Transverse colon (tissue), 4 donors: Measurements from ENCODE around the gene MOB3B. TPM values are rescaled to one million over a fixed set of nuclear protein-coding genes. Genes with fewer than 3 reads are reported as not detected.

Experiments
- DNase-seq: peaks from one replicate; pipeline ENCODE4 v3.0.0-alpha.2; 2019
- H3K27ac ChIP-seq, 4 donors: fragments of 200-600 bp; sonication (generic); 2 replicates each; pipeline ENCODE4 v1.5.1; 2016 to 2018; ENCODE audit warnings: inconsistent platforms in 4 of 4
- H3K27me3 ChIP-seq: fragments of 200-600 bp; sonication (generic); 2 replicates; pipeline ENCODE4 v1.5.1; 2017; ENCODE audit warnings: inconsistent platforms
- H3K36me3 ChIP-seq, 4 donors: fragments of 200-600 bp; sonication (generic); 2 replicates each; pipeline ENCODE4 v1.5.1; 2017 to 2019; ENCODE audit warnings: inconsistent platforms in 4 of 4
- H3K4me1 ChIP-seq, 4 donors: fragments of 200-600 bp; sonication (generic); 2 replicates each; pipeline ENCODE4 v1.5.1; 2017 to 2020; ENCODE audit warnings: inconsistent platforms in 4 of 4
- H3K4me3 ChIP-seq, 4 donors: fragments of 200-600 bp; sonication (generic); 1 replicate in 1 of 4; 2 replicates in 3 of 4; pipeline versions ENCODE4 v1.5.1 to v1.6.1; 2017 to 2019; ENCODE audit warnings: inconsistent platforms in 4 of 4
- H3K9me3 ChIP-seq, 2 donors: fragments of 200-600 bp; sonication (generic); 2 replicates each; pipeline ENCODE4 v1.5.1; 2017 to 2019; ENCODE audit warnings: inconsistent platforms in 2 of 2
- CTCF ChIP-seq, 5 experiments: fragments of 200-600 bp in 3 of 5; fragments of 450-650 bp in 2 of 5; sonication (generic) in 3 of 5; IDR thresholded peaks; 1 replicate in 2 of 5; 2 replicates in 3 of 5; pipeline ENCODE4 v1.5.1; 2016 to 2017; ENCODE audit warnings: antibody characterized with exemption in 5 of 5, inconsistent platforms in 3 of 5, mild to moderate bottlenecking in 2 of 5, moderate library complexity in 1 of 5
- EP300 ChIP-seq: sonication (generic); formaldehyde crosslinking; IDR thresholded peaks from one replicate; pipeline ENCODE4 v1.6.1; 2017; ENCODE audit warnings: antibody characterized with exemption, low read depth
- POLR2A ChIP-seq: fragments of 450-650 bp; IDR thresholded peaks from one replicate; pipeline ENCODE4 v1.6.1; 2016; ENCODE audit warnings: antibody characterized with exemption, mild to moderate bottlenecking, moderate library complexity
- POLR2AphosphoS5 ChIP-seq, 3 donors: sonication (generic); formaldehyde crosslinking; IDR thresholded peaks; one replicate each; pipeline ENCODE4 v1.6.1; 2016; ENCODE audit warnings: antibody characterized with exemption in 3 of 3
- WGBS, 2 donors: methylation state at CpG; one replicate each; pipeline ENCODE4 v1.1.5; 2018; ENCODE audit warnings: low coverage in 1 of 2; 5-methylcytosine and 5-hydroxymethylcytosine counted together
- in situ Hi-C, 4 donors: fragments of 200-750 bp; cut with MboI; loops; one replicate each; pipeline versions ENCODE4 v1.15.0 to v1.15.1; 2017; ENCODE audit warnings: low sequenced_read_pairs in 3 of 4, low pct_ligation_motif_present in 1 of 4, low pct_unique_long_range_greater_than_20kb in 1 of 4
- intact Hi-C: fragments of 100-400 bp; cut with DNase I; formaldehyde crosslinking; loops from one replicate; pipeline ENCODE4 v1.15.1; 2023; ENCODE audit warnings: low total_unique reads
- total RNA-seq, 4 donors: library from RNA; depleted of rRNA; stranded (reverse); fragments of >200 nt; gene quantifications; one replicate each; pipeline ENCODE4 v1.1.0, GENCODE V29; 2016

MOB3B gene
- total RNA-seq, 4 donors from 2014 or later = 18.3 to 39.7 (median 29.1) TPM

DNA sequence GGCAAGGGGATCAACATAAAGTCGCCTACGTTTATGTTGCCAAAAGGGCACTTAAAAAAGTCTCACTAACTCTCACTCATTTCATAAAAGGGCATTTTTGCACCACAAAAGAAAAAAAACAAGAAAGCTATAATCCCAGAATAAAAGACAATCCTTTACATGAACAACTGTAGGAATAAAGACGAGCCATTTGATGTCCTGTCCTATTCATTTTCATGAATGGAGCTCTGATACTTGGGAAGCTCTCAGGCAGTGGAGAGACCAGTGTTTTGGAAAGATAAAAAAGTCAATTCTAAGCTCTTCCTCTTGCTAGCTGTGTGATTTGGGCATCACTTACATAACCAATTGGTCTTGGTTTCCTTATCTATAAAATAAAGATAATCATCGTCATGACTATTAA, 137.2 kb downstream of the MOB3B start:
- TF ChIP-seq POLR2AphosphoS5 (IDR thresholded peaks at IDR 0.05) (no peak), EP300 (no peak), POLR2A (no peak), CTCF (IDR thresholded peaks at IDR 0.05) (no peak)
- no peak for DNase-seq
- Histone ChIP-seq H3K27ac (no peak overlapping the region), H3K9me3 (no peaks in the 10 kb centered on the region), H3K4me1 (peaks cover 7 to 28% (median 25%) of the 10 kb centered on the region in 4 donors), H3K4me3 (no peak overlapping the region), H3K36me3 (no peaks in the 10 kb centered on the region), H3K27me3 (no peaks in the 10 kb centered on the region)
- in situ Hi-C loops (no loop called here), intact Hi-C loops (no loop called here)
- 89 to 97% methylated on average over 3 to 4 of the region's 4 CpGs for WGBS, 2 donors

GRCh38 chr9:27391040-27391895, 138.3 kb downstream of the MOB3B start:
- in situ Hi-C loops = no loop called here
- intact Hi-C loops = no loop called here
- TF ChIP-seq EP300 = no peak
- TF ChIP-seq POLR2AphosphoS5 (IDR thresholded peaks at IDR 0.05) = no peak
- no peak for TF ChIP-seq CTCF (IDR thresholded peaks at IDR 0.05)
- TF ChIP-seq POLR2A = no peak

DNA sequence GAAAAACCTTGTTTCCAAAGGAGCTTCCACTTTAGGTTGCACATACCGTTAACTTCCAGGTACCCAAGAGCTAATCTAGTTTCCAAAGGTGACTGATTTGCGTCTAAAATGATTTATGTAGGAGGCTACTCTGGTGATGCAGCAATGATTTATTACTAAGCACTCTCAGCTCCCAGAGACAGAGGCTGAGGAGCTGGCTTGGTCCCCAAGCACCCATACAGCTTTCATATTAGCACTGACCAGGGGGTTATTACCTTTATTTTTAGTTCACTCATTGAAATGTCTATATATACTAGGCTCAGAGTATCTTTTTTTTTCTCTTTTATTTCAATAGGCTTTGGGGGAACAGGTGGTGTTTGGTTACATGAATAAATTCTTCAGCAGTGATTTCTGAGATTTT, 141.5 kb downstream of the MOB3B start:
- intact Hi-C loops = no loop called here
- Histone ChIP-seq H3K27me3 (no peaks in the 10 kb centered on the region), H3K36me3 (no peaks in the 10 kb centered on the region), H3K4me3 (no peak overlapping the region), H3K9me3 (no peaks in the 10 kb centered on the region), H3K4me1 (peaks cover 15 to 43% (median 36%) of the 10 kb centered on the region in 4 donors), H3K27ac (no peak overlapping the region)
- DNase-seq = no peak
- whole genome bisulfite sequencing, 2 donors = 60 to 71% methylated on average over 1 to 2 of the region's 2 CpGs
- in situ Hi-C loops = no loop called here
- TF ChIP-seq CTCF (IDR thresholded peaks at IDR 0.05) (no peak), EP300 (no peak), POLR2AphosphoS5 (IDR thresholded peaks at IDR 0.05) (no peak), POLR2A (no peak)

More at GRCh38 chr9:27391040-27391895, 138.3 kb downstream of the MOB3B start:
- Histone ChIP-seq H3K4me3 (no peak overlapping the region), H3K4me1 (peaks cover 12 to 40% (median 33%) of the 10 kb centered on the region in 4 donors), H3K27ac (no peak overlapping the region), H3K9me3 (no peaks in the 10 kb centered on the region), H3K36me3 (no peaks in the 10 kb centered on the region), H3K27me3 (no peaks in the 10 kb centered on the region)
- WGBS, 2 donors = 76 to 81% methylated on average over 8 to 9 of the region's 9 CpGs
- DNase-seq = no peak

DNA sequence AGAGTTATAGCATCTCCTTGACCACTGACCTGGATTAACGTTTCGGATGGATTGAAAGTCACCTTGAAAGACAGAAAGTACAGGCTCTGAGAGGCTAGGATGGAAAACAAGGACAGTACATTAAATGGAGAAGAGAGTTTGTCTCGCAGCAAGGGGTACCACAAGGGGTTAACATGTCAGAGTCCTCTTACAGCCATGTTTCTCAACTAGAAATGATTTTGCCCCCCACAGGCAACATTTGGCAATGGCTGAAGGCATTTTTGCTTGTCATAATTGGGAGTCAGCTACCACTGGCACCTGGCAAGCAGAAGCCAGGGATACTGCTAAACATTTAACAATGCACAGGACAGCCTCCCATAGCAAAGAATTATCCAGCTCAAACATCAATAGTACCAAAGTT, 141.9 kb downstream of the MOB3B start:
- Histone ChIP-seq H3K27me3 (no peaks in the 10 kb centered on the region), H3K27ac (no peak overlapping the region), H3K9me3 (no peaks in the 10 kb centered on the region), H3K4me3 (no peak overlapping the region), H3K36me3 (no peaks in the 10 kb centered on the region), H3K4me1 (peaks cover 15 to 47% (median 38%) of the 10 kb centered on the region in 4 donors)
- WGBS, 2 donors = 77% methylated on average over 3 of the region's 3 CpGs; no CpG with 5 or more reads in 1 of the 2 donors
- in situ Hi-C loops (no loop called here), intact Hi-C loops (no loop called here)
- no peak for TF ChIP-seq CTCF (IDR thresholded peaks at IDR 0.05)
- no peak for TF ChIP-seq EP300
- no peak for TF ChIP-seq POLR2A
- TF ChIP-seq POLR2AphosphoS5 (IDR thresholded peaks at IDR 0.05) = no peak
- DNase-seq = no peak
